Glomerular endothelial cell (primary cell): ENCODE measurements around the gene SORCS2. TPM values are rescaled to one million over a fixed set of nuclear protein-coding genes. Genes with fewer than 3 reads are reported as not detected.

Experiments
- DNase-seq: peaks from one replicate; pipeline ENCODE4 v3.0.0-alpha.2; 2011; ENCODE audit warnings: low read depth, low spot score; ENCODE audit errors: extremely low read depth
- total RNA-seq: library from RNA; depleted of rRNA; stranded (reverse); fragments of >200 nt; gene quantifications from 2 replicates; pipeline ENCODE4 v1.2.3, GENCODE V29; 2015

The SORCS2 gene
- total RNA-seq, 1 donor from 2014 or later = 0.64 TPM

DNA sequence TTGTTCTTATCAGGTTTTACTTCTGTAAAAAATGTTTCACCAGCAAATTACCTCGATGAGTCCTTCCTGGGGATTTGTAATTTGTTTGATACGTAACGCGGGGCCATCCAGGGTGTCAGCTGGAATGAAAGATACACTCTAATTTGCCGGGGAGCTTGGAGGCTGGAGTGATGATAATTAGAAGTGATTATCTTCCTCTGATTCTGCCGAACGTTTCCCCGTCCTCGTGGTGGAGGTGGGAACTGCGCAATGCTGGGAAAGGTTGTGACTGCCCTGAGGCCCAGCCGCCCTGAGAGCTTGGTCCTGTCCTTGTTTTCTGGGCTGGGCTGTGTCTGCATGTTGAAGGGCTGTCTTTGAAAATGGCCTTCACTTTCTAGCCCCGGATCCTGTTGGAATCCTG is 48.0 kb downstream of the SORCS2 start:
- DNase-seq = no peak

DNA sequence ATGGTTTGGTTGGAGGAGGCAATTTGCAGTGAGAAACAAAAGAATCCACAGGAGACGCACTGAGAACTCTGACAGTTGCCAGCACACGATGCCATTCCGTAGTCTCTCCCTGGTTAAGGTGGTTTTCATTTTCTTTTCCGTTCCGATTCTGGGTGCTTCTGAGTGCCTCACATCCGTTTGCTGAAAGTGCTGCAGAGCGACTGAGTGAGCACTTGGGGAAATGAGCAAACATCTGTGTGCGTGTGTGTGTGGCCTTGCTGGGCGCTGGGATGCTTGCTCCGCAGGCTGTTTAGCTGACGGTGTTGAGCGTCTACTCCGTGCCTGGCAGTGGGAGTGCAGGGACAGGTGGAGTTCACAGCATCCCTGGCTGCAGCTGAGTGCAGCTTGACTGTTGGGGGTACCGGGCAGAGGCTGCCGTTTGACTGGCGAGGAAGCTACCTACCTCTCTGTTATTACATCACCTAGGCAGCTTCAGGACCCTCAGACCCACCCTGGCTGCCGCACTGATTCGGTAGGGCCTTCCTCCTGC is 49.3 kb downstream of the SORCS2 start:
- DNase-seq = no peak

DNA sequence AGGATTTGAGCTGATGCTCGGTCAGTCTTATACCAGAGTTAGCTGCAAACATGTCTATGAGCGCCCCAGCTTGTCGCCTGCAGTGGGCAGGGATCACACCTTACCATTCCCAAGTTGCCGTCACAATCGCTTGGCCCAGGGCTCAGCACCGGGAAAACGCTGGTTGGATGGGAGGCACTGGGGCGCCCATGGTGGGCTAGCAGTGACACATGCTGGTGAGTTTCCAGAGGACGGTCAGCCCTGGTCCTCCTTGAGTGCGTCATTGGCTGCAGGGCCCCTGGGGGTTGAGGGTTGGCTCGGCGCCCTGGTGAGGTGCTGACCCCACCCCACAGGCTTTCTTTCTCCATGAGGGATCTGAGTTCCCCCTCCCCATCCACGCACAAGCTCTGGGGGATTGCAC is 50.4 kb downstream of the SORCS2 start:
- DNase-seq = no peak

DNA sequence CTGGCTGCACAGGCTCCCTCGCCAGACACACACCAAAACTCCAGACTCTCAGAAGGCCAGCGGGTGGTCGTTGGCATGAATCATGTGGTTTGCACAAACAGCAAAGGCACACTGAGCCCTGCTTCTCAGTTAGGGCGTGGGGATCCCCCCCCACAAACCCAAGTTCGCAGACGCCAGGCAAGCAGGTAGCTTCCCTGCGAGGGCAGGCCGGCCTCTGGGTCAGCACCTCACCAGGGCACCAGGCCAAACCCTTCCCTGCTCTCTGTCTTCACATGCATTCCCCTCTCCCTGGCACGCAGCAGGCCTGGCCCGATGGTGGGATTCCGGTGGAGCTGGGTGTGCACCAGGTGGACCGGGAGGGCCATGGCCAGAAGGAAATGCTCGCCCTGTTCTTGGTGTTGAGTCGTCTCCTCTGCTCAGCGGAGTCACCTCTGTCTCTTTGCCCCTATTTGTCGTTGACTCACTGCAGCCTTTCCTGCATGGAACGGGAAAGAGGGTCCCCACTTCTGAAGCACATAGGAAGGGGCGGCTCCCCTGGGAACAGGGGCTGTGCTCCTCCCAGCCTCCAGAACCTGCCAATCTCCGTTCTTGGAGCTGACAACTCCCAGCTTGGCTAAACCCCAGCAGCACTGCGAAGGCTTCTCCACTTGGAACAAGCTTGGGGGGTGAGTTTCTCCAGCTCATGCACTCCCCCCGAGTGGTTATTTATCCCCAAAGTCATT is 51.4 kb downstream of the SORCS2 start:
- DNase-seq = no peak

DNA sequence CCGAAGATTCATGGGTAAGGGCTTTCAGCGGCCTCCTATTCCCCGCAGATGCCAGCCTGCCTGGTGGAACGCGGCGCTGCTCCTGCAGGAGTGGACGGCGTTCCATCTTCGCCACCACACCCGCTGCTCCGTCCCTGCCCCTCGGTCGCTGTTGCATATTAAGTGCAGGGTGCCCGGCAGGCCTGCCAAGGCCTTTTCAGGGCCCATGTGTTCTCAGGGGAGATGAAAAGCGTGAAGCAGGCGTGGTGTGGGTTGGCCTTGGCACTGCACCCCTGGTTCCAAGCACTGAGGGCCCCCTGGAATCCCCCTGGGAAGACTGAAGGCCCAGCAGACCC is 52.0 kb downstream of the SORCS2 start:
- DNase-seq = no peak

DNA sequence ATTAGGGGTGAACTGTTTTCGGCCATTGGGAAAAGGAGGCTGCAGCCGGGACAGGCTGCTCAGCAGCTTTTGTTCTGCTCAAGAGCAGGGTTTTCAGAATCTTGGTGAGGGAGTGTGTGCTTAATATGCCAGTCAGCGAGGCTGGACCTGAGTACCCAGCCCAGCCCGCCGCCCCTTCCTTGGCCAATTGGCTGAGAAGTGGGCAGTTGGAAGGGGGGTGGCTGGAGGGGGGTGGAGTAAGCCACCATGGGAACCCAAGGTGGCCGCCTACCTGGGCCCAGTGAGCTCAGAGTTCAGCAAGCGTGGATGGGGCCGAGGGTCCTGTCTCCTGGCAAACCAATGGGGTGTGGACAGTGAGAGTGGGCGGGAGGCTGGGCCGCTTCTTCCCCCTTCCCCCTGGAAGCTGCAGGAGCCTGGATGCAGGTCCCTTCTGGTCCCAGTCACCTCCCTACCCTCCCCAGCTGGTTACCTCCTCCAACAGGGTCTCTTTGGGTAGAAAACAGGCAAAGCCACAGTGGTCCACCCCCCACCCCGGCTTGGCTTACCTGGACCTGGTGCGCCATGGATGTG is 52.5 kb downstream of the SORCS2 start:
- DNase-seq = no peak

DNA sequence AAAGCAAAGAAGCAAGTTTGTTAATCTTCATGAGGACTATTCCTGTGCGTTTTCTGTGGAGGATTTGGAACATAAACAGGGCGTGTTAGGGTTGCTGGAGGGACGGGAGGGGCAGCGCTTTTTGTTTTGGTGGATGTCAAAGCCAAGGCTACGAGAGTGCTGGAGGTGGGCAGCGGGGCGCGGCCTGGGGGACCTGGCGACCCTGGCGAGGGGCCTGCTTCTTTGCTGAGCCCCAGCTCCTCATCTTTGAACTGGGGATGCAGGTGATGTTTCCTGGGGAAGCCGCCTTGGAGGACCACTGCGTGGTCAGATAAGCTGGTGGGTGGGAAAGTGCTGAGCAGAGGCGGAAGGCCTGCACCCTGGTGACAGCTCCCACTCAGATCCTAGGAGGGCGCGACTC is 55.2 kb downstream of the SORCS2 start:
- DNase-seq = no peak

DNA sequence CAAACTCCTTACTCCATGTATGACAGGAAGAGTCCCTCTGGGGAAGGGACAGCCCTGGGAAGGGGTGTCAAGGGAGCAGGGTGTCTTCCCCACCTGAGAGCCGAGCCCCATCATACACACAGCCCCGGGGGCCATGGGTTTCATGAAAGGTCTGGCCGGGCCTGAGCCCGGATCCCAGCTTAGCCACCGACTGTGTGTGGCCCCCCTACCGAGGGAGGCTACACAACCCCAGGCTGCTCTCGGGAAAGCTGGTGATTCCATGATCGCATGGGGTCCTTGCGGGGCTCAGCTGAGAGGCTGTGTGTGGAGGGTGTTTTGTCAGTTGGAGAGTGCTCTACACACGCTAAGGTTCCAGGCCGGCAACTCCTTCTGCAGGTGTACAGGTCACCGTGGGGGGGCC is 55.6 kb downstream of the SORCS2 start:
- no peak for DNase-seq

DNA sequence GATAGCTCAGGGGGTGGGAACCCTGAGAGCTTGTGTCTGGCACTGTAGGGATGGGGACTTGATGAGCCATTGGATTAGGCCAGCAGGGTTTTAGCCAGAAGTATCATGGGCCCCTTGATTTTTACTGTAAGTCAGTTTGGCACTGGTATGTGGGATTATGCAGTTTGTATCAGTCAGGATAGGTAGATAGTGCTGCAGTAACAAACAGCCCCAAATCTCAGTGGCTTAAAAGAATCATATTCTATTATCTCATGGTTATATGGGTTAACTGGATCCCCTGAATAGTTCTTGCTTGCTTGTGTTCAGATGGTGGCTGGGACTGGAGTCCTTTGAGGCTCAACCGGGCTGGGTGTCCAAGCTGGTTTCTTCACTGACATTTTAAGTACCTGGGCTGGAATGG is 56.5 kb downstream of the SORCS2 start:
- DNase-seq = no peak

DNA sequence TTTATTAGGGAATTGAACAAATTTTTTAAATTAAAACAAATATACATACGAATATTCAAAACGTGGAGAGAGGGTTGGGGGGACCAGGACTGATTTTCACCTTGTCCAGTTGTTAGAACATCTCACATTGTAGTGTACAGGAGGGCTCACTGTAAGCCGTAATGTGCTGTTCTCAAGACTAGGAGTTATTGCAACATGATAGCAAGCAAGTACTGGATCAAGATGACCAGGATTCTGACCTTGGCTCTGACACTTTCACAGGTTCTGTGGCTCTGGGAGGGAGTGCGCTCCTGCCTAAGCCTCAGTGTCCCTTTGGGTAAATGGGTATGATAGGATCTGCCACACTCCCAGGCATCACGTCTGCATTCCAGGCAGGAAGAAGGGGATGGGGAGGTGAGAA is 59.0 kb downstream of the SORCS2 start:
- no peak for DNase-seq

DNA sequence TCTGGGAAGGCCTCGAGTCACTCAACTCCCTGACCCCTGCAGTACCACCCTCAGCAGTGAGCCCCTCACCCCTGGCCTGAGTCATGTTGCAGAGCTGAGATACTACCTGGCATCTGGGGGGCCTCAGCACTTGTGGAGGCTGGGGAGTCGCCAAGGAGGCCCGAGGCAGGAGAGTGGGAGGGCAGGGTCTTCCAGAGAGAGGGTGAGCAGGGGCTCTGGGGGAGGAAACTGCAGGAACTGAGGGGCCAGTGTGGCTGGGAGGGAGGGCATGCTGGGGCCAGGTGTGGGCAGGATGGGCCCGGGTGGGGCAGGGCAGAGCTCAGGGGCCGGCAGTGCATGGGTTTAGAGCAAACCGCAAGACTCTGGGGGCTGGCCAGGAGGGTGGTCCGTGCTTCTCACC is 59.7 kb downstream of the SORCS2 start:
- no peak for DNase-seq

DNA sequence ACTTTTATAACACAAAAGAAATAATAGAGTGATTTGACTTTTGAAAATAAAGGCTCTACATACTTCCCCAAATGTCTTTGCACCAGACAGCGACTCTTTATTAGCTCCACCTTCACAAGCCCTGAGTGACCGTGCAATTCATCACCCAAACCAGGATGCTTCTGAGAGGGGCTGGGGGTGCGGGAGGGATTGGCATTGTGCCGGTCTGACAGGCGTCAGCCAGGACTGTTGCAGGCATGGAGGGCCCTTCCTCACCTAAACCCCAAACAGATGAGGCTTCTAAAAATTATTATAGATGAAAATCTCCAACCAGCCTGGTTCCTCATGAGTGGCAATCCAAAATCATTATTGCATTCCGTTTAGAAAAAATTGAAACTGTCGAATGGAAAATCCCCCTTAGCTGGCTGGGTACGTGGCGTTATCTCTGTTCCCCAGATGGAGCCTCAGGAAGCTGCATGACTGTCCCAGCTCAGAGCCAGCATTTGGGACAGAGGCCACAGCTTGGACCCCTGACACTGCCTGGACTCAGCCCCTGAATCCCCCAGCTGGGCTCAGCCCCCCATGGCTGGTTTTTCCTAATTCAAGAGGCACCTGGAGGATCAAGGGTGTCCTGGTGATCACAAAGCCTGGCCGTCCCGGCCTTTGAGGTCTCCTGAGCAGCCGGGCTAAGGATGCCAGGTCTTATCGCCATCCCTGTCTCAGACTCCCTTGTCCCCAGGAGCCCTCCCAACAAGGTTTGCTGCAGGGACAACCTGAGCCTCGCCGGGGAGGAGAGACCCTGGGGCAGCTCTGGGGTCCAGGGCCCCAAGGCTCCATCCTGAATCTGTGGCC is 60.4 kb downstream of the SORCS2 start:
- no peak for DNase-seq

DNA sequence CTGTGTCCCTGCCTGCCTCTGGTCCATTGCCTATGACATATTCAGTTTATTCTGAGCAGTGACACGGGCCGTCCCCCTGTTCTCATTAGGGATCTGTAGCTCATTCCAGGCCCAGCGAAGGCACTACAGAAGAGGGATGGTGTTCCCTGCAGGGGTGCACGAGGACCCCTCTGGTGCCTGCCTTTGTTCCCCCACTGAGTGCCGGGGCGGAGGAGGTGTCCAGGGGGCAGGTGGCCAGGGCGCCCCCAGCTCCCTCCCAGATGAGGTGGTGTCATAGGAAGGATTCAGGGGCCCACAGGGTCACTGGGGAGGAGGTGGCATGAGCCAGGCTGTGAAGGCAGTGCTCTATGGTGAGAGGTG is 61.0 kb downstream of the SORCS2 start:
- DNase-seq = no peak

DNA sequence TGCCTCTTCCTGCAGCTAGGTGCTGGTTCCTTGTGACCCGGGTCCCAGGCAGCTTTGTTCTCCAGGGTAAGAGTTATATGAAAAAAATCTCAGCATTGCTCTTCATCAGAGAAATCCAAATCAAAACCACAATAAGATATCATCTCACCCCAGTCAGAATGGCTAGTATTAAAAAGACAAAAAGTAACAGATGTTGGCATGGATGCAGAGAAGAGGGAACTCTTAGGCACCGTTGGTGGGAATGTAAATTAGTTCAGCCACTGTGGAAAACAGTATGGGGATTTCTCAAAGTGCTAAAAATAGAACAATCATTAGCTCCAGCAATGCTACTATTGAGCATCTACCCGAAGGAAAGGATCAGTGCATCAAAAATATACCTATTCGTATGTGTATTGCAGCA is 61.5 kb downstream of the SORCS2 start:
- DNase-seq = no peak

DNA sequence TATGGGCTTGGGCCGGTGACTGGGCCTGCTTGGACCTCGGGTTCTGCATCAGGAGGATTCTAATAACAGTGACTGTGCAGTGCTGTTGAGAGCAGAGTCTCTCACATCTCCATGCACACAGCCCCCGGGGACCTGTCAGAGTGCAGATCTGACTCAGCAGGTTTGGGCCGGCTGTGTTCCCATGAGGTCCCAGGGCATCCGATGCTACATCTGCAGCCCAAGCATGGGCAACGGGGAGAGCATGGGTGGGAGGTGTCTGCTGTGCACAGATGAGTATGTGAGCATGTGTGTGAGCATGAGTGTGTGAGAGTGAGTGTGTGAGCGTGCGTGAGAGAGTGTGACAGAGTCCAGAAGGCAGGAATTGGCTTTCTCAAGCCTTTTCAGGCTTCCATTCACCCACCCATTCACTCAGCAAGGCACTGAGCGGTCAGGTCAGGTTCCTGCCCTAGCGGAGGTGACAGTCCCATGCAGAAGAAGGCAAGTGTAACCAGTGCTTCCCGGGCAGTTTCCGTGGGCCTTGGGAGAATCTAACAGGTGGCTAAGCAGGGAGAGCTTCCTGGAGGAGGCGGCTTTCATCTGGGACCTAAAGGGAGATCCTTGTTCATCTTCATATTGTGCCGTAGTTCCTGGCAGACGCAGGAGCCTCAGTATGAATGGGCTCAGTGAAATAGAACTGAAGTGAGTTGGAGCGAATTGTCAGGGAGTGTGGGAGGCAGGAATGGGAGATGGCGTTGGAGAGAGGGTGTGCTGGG is 62.6 kb downstream of the SORCS2 start:
- DNase-seq = no peak

DNA sequence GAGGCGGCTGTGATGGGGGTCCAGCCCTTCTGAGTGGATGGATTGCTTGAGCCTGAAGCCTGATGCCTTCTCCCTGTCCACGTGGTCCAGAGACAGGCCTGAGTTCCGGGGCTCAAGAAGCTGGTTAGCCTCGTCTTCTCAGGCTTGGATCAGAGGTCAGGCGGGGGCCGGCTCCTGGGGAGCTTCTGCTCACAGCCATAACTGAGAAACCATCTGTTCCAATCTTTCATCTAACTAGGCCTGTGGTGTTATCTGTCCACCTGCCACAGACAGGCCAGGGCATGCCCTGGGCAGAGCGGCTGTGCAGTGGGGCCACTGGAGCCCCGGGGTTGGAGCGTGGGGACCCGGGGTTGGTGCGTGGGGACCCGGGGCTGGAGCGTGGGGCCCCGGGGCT is 63.1 kb downstream of the SORCS2 start:
- no peak for DNase-seq

DNA sequence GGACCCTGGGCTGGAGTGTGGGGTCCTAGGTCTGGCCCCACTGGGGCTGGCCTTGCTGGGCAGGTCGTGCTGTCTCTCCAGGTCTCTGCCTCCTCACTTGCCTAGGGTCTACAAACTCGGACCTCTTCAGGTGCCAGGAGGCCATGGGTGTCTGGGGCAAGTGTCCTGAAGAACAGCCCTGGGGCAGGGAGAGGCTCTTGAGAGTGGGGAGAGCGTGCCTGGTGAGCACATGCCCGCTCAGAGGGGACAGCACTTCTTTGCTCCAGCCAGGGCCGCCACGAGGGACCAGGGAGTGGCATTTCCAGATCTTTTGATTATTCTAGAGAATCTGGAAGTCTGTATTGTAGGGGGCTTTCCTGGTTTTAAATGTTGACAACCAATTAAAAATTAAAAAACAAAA is 63.7 kb downstream of the SORCS2 start:
- no peak for DNase-seq

DNA sequence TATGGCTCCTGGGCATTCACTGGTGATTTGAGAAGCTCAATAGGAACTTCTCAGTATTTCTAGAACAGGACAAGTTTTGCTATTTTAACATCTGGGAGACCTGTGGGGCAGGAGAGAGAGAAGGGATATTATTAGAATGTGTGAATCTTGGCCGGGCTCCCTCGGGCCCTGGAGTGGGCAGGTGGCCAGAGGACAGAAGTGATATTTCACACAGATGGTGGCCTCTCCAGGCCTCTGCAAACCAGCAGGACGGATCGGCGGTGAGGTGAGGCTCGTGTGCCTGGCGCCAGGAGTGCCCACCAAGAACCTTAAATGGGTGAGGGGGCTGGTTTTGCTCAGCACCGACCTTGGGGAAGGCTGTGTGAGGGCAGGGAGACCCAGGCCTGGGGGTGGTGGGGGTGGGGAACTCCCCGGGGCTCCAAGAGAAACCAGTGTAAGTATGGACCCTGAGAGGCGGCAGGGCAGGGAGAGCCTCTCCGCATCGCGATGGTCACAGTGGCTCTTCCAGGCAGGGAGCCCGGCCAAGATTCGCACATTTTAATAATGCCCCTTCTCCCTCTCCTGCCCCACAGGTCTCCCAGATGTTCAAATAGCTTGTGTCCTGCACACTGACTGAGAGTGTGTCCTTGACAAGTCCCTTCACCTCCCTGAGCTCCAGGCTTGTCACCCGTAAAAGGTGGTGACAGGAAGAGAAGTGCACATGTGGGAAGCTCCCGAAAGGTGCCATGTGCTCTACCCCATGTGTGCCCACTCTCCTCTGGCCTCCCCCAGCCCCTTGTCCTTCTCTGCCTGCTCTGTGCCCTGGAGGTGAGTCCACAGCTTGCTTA is 64.9 kb downstream of the SORCS2 start:
- DNase-seq = no peak

DNA sequence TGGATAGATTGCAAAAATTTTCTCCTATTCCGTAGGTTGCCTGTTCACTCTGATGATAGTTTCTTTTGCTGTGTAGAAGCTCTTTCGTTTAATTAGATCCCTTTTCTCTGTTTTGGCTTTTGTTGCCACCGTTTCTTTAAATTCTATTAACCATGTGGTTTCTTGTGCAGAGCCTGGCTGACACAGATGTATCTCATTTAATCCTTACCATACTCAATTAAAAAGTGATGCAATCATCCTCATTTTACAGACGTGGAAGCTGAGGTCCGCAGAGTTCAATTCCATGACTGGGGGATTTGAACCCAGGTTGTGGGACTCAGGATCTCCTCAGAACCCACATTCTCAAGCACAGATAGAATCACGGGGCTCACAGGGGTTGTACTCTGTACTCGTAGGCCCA is 66.7 kb downstream of the SORCS2 start:
- DNase-seq = no peak

DNA sequence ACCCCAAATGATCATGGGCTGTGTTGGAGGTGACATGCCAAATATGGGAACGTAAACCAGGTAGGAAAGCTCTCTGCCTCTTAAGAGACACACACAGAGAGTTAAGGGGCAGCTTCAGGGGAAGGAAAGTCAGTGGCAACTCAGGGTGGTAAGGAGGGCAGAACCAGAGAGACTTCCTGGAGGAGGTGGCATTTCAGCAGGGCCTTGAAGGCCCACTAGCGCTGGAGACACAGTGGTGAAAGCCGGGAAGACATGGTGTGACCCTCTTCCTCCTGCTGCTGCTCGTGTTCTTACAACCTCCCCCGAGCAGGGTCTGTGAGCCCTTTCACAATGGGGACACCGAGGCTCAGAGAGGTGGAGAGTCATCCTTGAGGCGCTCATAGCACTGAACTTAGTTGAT is 68.2 kb downstream of the SORCS2 start:
- DNase-seq = no peak
